Testis (tissue), 2 donors: Measurements from ENCODE around the gene RGS12.

ENCODE experiments used
- POLR2A ChIP-seq: fragments of 450-650 bp; IDR thresholded peaks from one replicate; pipeline ENCODE4 v1.6.1; 2017; ENCODE audit warnings: antibody characterized with exemption, mild to moderate bottlenecking, moderate library complexity
- TF ChIP-seq, protein P1 (sequence below), 3 experiments: fragments of 450-650 bp in 2 of 3; fragments of 200-600 bp in 1 of 3; sonication (generic) in 1 of 3; IDR thresholded peaks; one replicate each; pipeline ENCODE4 v1.5.1; 2016 to 2019; ENCODE audit warnings: antibody characterized with exemption in 3 of 3, mild to moderate bottlenecking in 2 of 3, moderate library complexity in 1 of 3

GRCh38 chr4:3317011-3317655, 24.3 kb downstream of the RGS12 start:
- TF ChIP-seq, protein P1, sequence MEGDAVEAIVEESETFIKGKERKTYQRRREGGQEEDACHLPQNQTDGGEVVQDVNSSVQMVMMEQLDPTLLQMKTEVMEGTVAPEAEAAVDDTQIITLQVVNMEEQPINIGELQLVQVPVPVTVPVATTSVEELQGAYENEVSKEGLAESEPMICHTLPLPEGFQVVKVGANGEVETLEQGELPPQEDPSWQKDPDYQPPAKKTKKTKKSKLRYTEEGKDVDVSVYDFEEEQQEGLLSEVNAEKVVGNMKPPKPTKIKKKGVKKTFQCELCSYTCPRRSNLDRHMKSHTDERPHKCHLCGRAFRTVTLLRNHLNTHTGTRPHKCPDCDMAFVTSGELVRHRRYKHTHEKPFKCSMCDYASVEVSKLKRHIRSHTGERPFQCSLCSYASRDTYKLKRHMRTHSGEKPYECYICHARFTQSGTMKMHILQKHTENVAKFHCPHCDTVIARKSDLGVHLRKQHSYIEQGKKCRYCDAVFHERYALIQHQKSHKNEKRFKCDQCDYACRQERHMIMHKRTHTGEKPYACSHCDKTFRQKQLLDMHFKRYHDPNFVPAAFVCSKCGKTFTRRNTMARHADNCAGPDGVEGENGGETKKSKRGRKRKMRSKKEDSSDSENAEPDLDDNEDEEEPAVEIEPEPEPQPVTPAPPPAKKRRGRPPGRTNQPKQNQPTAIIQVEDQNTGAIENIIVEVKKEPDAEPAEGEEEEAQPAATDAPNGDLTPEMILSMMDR (IDR thresholded peaks at IDR 0.05), result no peak
- no peak for TF ChIP-seq POLR2A
